Measurements from ENCODE around the gene PEX6.
"Not testable (repeated sequence)": the region's sequence is repeated elsewhere in the genome, so short reads cannot be mapped to it uniquely, and the experiment has no call there.

PEX6 gene

DNA sequence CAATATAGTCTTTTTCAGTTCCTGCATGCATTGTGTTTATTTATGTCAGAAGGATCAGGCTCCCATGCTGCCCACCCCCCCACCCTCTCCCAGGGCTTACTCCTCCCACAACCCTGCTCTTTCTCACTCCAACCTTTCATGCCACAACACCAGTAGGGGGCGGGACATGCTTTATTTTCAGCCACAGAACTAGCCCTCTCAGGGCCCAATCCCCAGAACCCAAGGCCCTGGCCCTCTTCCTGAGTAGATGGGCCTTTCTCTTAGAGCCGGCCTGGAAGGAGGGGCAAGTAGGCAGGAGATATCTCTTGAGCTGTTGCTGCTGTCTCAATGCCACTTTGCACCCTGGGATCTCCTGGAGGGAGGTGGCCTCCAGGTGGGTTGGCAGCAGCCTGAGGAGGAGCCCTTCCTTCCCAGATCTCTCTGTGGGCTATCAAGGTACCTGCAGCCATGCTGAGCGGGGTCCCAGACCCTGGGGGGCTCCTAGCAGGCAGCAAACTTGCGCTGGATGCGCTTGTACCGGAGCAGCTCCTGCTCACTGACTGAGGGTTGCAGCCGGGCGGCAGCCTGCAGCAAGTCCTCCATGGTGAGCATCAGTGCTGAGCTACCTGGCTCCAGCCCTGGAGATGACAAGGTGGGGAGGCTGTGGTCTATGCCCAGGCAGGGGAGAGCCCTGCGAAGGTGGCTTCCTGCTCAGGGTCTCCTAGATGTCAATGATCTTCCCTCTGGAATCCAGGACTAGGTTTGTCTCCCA, 15.0 kb downstream of the PEX6 start:
- DNase-seq: no peak

DNA sequence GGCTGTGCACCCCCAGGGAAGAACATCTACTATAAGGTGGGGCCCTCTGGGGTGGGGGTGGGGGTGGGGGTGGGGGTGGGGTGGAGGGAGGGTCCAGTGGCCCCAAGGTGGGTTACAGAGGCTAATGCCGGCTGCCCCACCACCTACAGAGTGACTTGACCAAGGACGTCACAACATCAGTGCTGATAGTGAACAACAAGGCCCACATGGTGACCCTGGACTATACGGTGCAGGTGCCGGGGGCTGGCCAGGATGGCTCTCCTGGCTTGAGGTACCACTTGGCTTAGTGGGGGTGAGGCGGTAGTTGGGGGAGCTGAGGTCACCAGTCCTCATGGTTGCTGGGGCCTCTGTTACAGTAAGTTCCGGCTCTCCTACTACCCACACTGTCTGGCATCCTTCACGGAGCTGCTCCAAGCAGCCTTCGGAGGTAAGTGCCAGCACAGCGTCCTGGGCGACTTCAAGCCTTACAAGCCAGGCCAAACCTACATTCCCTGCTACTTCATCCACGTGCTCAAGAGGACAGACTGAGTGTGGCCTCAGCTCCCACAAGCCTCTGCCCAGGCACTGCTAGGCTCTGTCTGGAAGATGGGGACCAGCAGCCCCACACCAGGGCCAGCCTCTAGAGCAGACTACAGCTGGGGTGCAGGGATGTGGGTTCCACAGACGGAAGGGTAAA, 15.7 kb downstream of the PEX6 start:
- DNase-seq: no peak

GRCh38 chr6:42962502-42963178, 16.3 kb downstream of the PEX6 start:
- DNase-seq: no peak

DNA sequence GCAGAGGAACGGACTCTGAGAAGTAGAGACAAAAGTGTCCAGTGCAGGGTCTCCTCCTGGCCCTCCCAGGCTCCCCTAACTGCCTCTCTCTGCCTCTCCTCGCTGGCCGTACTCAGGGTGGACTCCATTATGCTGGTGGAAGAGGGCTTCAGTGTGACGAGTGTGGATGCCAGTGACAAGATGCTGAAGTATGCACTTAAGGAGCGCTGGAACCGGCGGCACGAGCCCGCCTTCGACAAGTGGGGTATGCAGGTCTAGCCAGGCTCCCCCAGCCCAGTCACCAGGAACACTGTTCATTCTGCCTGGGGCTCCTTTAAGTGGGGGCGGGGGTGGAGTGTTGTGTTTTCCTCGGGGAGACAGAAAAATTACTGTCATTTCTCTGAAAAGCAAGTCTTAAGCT, 16.9 kb downstream of the PEX6 start:
- DNase-seq: no peak

DNA sequence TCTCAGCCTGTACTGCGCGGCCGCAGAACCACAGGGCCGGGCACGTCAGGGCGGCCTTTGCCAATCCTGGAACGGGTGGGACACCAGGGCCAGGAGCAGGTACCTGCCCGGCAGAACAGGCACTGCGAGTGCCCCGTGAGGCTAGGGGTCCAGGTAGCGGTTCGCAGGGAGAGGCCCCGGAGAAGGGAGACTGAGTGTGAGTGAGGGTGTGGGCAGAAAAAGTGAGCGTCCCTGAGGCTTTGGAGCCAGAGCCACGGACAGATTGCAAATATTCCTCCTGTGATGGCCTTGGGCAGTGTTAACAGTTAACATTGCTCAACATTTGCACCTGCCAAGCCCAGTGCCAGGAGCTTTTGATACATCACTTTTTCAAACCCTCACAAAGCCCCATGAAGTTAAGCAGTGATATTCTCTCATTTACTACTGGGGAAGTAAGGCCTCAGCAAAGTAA, 17.9 kb downstream of the PEX6 start:
- DNase-seq: no peak

GRCh38 chr6:42960243-42961019, 18.6 kb downstream of the PEX6 start, which contains the start of gene GNMT:
GNMT (plus strand) TSS chr6:42960754; CDS start chr6:42960768, 14 bp downstream.
- DNase-seq: peak; percentile 33

DNA sequence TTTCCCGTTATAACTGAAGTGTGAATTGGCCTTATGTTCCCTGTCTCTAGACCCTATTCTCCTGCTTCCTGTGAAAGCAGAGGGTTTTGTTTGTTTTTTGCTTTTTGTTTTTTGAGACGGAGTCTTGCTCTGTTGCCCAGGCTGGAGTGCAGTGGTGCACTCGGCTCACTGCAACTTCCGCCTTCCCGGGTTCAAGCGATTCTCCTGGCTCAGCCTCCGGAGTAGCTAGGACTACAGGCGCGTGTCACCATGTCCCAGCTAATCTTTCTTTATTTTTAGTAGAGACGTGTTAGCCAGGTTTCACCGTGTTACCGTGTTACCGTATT, 19.1 kb downstream of the PEX6 start:
- DNase-seq: no peak

DNA sequence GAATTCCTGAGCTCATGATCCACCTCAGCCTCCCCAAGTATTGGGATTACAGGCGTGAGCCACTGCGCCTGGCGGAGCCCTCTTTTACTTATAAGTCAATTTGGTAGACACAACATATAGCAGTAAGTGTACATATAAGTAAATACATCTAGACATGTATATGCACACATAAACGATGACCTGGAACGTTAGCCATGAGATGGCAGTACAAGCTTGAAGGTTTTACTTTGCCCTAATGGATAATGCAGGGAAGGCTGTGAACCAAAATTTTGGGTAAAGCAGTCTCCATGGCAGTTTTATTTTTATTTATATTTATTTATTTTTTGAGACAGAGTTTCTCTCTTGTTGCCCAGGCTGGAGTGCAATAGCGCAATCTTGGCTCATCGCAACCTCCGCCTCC, 20.9 kb downstream of the PEX6 start:
- DNase-seq: no peak

GRCh38 chr6:42954405-42954804, 24.6 kb downstream of the PEX6 start:
- DNase-seq: not testable (repeated sequence)

GRCh38 chr6:42952389-42952788, 26.6 kb downstream of the PEX6 start:
- DNase-seq: no peak

DNA sequence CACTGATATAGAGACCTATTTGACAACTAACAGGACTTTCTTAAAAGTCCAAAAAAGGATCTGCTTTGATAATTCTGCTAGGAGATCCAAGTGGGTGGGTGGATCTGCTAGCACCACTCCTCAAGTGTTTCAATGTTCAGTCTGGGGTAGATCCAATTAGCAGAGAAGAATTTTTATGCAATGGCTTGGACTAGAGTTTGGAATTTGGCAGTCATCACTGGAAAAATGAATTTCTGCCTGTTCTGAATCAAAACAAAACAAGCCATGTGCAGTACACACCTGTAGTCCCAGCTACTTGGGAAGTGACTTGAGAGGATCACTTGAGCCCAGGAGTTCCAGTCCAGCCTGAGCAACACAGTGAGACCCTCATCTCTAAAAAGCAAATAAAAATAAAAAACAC, 31.0 kb downstream of the PEX6 start:
- no peak for DNase-seq

DNA sequence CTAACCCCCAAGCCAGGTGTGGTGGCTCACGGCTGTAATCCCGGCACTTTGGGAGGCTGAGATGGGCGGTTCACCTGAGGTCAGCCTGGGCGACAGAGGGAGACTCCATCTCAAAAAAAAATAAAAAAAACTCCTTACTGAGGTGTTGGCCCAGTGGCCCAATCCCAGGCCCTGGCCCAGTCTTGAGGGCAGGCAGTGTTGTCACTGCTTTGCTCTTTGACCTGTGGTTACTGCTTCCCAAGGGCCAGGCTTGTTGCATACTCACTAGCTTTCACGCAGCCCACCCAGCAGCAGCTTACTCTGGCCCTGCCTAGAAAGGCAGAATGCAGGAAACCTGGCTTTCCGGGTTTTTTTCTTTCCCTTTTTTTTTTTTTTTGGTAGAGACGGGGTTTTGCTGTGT, 36.5 kb downstream of the PEX6 start:
- DNase-seq: no peak

DNA sequence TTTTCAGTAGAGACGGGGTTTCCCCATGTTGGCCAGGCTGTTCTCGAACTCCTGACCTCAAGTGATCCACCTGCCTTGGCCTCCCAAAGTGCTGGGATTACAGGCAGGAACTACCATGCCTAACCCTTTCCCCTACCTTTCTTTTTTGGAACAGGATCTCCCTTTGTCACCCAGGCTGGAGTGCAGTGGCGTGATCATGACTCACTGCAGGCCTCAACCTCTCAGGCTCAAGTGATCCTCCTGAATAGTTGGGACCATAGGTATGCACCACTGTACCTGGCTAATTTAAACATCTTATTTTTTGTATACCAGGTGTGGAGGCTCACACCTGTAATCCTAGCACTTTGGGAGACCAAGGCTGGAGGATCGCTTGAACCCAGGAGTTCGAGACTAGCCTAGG, 37.6 kb downstream of the PEX6 start:
- DNase-seq: not testable (repeated sequence)

DNA sequence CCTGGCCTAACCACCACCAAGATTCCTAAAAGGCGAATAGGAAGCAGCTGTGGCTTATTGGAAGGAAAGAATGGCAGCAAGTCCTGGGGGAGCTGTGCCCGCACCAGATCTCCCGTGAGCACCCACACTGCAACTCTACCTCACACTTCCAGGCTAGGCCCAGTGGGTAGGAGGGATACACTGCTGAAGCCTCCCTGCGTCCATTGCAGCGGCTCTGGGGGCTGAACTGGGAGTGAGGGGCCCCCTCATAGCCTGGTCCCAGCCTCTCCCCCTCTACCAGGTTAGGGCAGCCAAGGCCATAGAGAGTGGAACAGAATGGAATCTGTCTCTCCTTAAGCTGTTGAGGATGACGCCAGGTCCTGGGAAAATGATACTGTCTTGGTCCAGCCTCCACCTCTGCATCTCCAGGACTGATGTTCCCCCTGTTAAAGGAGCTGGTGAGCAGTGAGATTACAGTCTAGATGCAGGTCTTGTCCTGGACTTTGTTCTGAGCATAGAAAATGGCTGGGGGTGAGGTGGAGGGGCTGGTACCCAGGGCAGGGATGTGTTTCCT, 38.4 kb downstream of the PEX6 start:
- no peak for DNase-seq

DNA sequence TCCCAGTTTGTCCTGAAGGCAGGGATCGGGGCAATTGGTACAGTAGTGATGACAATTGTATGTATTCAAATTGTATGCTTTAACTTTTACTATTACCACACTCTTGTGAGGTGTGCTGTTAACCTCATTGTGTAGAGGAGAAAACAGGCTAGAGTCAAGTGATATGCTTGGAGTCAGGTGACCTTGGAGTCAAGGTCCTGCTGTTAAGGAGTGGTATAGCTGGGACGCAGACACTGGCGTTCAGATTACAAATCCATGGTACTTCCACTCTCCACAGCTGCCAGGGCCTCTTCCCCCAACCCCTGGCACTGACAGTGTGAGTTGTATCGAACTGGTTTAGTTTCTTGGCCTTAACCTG, 39.2 kb downstream of the PEX6 start:
- DNase-seq: no peak

DNA sequence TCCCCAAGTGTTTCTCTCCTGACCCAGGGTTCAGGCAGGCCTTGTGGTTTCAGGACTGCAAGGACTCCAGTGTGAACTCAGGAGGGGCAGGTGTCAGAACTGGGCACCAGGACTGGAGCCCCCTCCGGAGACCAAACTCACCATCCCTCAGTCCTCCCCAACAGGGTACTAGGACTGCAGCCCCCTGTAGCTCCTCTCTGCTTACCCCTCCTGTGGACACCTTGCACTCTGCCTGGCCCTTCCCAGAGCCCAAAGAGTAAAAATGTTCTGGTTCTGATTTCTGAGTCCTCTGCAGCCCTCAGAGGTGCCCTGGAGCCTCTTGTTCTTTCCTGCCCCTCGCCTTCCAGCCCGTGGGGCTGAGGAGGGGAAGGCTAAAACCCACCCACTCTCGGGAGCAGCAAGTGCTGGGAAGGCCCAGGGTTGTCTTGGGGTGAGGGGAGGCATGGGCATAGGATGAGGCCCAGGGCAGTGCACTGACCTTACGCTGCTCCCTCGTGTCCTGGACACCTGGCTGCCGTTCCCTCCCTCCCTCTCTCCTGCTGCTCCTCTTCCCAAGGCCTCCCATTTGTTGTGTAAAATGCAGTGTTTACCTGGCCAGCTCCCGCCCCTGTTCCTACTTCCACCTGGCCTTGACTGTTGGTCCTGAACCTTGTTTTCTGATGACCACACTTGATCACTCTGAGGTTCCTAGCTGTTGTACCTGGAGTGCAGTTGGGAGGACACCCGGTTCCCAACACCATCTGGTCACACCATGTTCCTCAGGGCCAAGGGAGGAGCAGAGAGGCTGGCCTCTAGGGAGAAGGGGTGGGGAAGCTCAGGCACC, 39.8 kb downstream of the PEX6 start:
- no peak for DNase-seq

DNA sequence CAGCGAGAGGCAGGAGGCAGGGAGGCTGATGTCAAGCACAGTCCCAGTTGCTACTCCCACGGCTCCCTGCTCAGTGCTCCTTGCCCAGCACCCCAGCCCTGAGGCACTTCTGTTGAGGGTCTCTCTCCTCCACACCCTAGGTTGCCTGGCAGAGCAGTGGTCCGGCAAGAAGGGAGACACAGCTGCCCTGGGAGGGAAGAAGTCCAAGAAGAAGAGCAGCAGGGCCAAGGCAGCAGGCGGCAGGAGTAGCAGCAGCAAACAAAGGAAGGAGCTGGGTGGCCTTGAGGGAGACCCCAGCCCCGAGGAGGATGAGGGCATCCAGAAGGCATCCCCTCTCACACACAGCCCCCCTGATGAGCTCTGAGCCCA, 40.6 kb downstream of the PEX6 start:
- DNase-seq: no peak

- no peak for DNase-seq
Measured at GRCh38 chr6:42937548-42938427, 41.2 kb downstream of the PEX6 start.

DNA sequence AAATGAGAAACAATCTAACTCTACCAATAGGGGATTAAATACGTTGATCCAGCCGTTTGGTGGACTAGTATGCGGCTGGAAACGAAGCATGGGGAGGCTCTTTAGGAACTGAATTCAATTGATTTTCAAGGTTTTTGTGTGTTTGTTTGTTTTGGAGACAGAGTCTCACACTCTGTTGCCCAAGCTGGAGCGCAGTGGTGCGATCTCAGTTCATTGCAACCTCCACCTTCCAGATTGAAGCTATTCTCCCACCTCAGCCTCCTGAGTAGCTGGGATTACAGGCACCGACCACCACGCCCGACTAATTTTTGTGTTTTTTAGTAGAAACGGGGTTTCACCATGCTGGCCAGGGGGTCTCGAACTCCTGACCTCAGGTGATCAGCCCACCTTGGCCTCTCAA, 42.6 kb downstream of the PEX6 start:
- no peak for DNase-seq

DNA sequence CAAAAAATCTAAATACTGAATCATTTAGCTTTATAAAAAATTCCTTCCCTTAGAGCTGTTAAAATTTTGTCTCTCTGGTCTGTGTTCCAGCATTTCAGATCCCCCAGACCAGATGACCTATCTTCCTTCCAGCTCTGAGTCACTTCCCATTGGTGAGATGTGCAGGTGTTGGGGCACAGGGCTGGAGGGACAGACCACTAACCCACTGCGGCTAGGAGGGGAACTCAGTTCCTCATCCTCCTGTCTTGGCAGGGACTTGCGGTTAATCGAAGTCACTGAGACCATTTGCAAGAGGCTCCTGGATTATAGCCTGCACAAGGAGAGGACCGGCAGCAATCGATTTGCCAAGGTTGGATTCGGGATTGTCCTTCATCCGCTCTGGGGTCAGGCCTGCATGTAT, 43.7 kb downstream of the PEX6 start:
- no peak for DNase-seq

DNA sequence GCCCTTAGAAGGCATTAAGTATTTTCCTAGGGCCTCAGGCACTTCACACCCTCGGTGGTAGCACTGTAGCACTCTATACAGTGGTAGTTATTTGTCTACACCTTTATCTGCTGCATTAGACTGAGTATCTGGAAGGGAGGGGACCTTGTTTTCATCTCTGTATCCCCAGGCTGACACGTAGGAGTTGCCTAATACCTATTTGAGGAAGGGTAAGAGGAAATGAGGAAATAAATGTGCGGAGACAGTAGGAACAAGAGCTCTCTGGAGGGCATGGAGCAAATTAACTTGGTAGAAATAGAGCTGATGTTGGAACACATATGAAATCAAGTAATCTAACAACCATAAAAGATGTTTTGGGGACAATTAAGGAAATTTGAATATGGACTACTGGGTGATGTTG, 45.8 kb downstream of the PEX6 start:
- DNase-seq: no peak

Measured in stimulated activated CD4-positive, alpha-beta T cell treated with anti-CD3 and anti-CD28 coated beads, Interleukin-12 subunit alpha, Interleukin-12 subunit beta, amount 100 ng/mL, for 4 hours (primary cell).